22Rv1 (cell line): ENCODE results near the gene CYP2S1.

ENCODE experiments used
- H3K27ac ChIP-seq: fragments of 450-650 bp; 2 replicates; pipeline ENCODE4 v1.5.1; 2017
- ZFX ChIP-seq: fragments of 450-650 bp; IDR thresholded peaks from 2 replicates; pipeline ENCODE4 v1.6.1; 2017; ENCODE audit warnings: antibody characterized with exemption, borderline replicate concordance
- TF ChIP-seq, protein P1 (sequence below): fragments of 450-650 bp; IDR thresholded peaks from 2 replicates; pipeline ENCODE4 v1.5.1; 2017; ENCODE audit warnings: mild to moderate bottlenecking

The CYP2S1 gene

DNA sequence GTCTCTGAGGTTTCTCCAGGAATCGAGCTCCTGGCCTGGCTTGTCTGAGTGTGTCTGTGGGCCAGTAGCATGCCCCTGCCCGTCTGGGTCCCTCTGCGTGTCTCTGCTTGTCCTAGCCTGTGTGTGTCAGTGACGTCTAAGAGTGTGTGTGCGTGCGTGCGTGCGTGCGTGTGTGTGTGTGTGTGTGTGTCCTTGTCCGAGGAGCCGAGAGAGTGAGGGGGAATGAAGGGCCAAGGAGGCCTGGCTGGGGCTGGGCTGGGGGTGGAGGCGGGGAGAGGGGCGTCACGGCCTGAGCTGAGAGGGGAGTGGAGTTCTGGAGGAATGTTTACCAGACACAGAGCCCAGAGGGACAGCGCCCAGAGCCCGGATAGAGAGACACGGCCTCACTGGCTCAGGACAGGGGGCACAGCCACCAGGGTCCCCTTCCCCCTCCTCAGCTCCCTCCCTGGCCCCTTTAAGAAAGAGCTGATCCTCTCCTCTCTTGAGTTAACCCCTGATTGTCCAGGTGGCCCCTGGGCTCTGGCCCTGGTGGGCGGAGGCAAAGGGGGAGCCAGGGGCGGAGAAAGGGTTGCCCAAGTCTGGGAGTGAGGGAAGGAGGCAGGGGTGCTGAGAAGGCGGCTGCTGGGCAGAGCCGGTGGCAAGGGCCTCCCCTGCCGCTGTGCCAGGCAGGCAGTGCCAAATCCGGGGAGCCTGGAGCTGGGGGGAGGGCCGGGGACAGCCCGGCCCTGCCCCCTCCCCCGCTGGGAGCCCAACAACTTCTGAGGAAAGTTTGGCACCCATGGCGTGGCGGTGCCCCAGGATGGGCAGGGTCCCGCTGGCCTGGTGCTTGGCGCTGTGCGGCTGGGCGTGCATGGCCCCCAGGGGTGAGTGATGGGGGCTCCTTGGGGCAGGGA, 25.8 kb downstream of the CYP2S1 start, which contains the start of gene AXL:
AXL (plus strand) TSS at position 609 of the 893 bp plus-strand sequence; CDS start at position 779, 170 bp downstream.
- no peak within 1 kb of the TSS for H3K27ac ChIP-seq
- TF ChIP-seq, protein P1, sequence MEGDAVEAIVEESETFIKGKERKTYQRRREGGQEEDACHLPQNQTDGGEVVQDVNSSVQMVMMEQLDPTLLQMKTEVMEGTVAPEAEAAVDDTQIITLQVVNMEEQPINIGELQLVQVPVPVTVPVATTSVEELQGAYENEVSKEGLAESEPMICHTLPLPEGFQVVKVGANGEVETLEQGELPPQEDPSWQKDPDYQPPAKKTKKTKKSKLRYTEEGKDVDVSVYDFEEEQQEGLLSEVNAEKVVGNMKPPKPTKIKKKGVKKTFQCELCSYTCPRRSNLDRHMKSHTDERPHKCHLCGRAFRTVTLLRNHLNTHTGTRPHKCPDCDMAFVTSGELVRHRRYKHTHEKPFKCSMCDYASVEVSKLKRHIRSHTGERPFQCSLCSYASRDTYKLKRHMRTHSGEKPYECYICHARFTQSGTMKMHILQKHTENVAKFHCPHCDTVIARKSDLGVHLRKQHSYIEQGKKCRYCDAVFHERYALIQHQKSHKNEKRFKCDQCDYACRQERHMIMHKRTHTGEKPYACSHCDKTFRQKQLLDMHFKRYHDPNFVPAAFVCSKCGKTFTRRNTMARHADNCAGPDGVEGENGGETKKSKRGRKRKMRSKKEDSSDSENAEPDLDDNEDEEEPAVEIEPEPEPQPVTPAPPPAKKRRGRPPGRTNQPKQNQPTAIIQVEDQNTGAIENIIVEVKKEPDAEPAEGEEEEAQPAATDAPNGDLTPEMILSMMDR: no peak
- TF ChIP-seq ZFX: no peak

GRCh38 chr19:41219924-41220567, 27.0 kb downstream of the CYP2S1 start:
- H3K27ac ChIP-seq: no peak overlapping the region
- no peak for TF ChIP-seq ZFX
- TF ChIP-seq, protein P1: no peak

GRCh38 chr19:41220811-41221210, 27.8 kb downstream of the CYP2S1 start:
- H3K27ac ChIP-seq: no peak overlapping the region

DNA sequence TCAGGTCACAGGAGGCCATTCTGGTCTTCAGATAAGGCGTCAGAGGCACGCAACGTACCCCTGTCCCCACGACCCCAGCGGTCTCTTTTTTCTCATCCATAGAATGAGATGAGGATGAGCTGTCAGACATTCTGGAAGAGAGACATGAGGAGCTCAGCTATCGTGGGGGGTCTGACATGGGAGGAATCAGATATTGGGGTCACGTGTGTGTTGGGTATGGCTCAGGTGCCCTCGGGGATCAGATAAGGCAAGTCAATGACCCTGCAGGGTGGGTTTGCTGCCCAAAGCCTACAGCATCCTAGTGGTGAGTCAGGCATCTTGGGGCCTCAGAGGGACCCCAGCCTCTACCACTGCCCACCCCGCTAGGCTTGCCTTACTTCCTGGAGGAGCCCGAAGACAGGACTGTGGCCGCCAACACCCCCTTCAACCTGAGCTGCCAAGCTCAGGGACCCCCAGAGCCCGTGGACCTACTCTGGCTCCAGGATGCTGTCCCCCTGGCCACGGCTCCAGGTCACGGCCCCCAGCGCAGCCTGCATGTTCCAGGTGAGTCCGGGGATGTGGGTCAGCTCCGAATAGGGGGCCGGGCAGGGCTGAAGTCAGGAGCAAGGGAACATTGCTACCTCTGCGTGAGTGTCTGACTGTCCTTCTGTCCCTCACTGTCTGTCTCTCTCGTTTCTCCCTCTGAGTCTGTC, 28.6 kb downstream of the CYP2S1 start:
- no peak overlapping the region for H3K27ac ChIP-seq
- TF ChIP-seq, protein P1: no peak
- TF ChIP-seq ZFX: no peak

More at GRCh38 chr19:41220811-41221210, 27.8 kb downstream of the CYP2S1 start:
- TF ChIP-seq, protein P1: no peak
- no peak for TF ChIP-seq ZFX

DNA sequence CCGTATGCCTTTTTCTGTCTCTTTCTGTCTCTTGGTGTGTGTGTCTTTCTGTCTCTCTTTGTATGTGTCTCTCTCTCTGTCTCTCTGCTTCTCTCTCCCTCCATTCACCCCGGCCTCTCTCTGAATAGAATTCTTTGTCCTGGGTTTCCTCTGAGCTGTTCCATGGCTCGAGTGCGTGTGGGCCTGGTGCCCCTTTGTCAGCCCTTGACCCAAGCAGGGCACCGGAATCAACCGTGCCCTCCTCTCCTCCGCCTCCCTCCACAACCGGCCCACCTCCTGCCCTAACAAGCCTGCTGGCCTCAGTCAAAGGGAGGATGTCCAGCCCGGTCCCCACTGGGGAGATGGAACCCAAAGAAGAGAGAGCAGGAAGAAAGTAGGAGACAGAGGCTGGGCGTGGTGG, 29.2 kb downstream of the CYP2S1 start:
- no peak overlapping the region for H3K27ac ChIP-seq
- no peak for TF ChIP-seq ZFX
- TF ChIP-seq, protein P1: no peak

DNA sequence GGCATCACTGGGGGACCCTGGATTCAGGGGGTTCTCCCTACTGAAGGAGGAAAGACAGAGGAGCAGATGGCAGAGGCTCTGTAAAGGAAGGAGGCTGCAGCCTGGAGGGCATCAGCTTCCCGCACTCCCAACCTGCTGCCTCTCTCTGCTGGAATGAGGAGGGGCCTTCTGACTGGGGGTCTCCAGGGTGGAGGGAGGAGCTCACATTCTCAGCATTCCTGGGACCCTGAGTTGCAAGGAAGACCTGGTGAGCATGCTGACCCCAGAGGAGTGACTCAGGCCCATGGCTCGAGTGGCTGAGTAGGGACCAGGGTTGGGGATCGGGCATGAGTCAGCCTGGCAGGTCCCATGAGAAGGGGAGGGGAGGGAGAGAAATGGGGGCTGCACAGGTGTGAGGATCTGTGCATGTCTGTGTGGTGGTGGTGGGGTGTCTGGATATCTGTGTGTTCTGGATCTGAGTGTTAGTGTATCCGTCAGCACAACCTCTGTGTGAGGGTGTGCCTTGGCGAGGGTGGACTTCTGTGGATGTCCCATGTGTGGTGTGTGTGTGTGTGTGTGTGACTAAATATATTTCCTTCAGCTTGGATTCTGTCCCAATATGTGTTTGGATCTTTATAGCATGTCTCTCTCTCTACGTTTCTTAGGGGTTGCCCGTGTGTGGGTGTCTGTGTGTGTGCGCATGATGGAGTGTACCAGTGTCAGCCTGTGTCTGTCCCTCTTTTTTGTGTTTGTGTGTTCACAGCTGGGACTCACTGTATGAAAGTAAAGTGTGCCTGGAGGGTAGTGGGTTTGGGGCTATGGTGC, 30.6 kb downstream of the CYP2S1 start:
- no peak overlapping the region for H3K27ac ChIP-seq
- TF ChIP-seq, protein P1: no peak
- no peak for TF ChIP-seq ZFX
